Measurements from ENCODE around the gene SPTLC3. TPM values are rescaled to one million over a fixed set of nuclear protein-coding genes. Genes with fewer than 3 reads are reported as not detected.

Gene SPTLC3
- total and polyA plus RNA-seq, 2 of the 13 experiments (the other 11 are each of a cell fraction or from before 2014, with no cell fraction given), result 20.5 to 95.6 TPM

DNA sequence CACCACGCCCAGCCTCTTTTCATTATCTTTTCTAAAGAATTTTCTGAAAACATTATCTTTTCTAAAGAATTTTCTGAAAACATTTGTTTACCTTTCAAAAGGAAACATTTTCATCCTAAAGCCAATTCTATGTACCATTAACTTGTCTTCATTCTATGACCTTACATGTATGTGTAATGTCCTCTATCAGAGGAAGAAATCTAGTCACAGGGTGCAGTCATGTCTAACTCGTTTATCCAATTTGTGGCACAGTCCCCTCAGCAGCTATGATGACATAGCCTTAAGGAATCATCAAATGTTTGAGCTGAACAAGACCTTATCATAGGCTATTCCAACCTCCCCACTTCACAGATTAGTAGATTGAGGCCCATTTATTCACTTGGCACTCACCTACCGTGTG lies 21.5 kb upstream of the SPTLC3 start:
- POLR2A ChIA-PET, result interaction anchor here (1.2 kb wide), 1 partner anchor 10 kb away, joined by 3 read pairs; no protein-coding TSS in a partner anchor
- no TSS peak for BruUV-seq (replicated peaks)
- no peak for FAIRE-seq

More for the DNA sequence above, 21.5 kb upstream of the SPTLC3 start:
- intact Hi-C loops (cut with micrococcal nuclease; ENCODE audit: unreplicated experiment), result no loop called here
- Histone ChIP-seq H3K4me1 (ENCODE audit: insufficient read depth, low read length) (peaks cover 9% of the 10 kb centered on the region; the same call in 1 of the 2 replicates), H4K20me1 (ENCODE audit: insufficient read depth, low read length) (no peaks in the 10 kb centered on the region), H3K79me2 (ENCODE audit: insufficient read depth, low read length) (no peaks in the 10 kb centered on the region), H3K27me3 (ENCODE audit: control insufficient read depth in 1 of 2, insufficient read depth in 2 of 2, low read length in 2 of 2) (no peaks in the 10 kb centered on the region), H3K27ac (ENCODE audit: extremely low read length, insufficient read depth, low read length) (no peak overlapping the region), H2AFZ (ENCODE audit: low read length) (no peak overlapping the region), H3K9ac (ENCODE audit: insufficient read depth, low read depth, low read length) (no peak overlapping the region), H3K9me3 (ENCODE audit: low read length) (no peaks in the 10 kb centered on the region), H3K4me2 (ENCODE audit: low read depth, low read length) (no peak overlapping the region), H3K4me3 (replicated peaks in 1 of 3; ENCODE audit: insufficient read depth in 1 of 3, low read depth in 2 of 3, low read length in 3 of 3) (no peak overlapping the region), H3K36me3 (replicated peaks in 1 of 2; ENCODE audit: control insufficient read depth in 1 of 2, insufficient read depth in 2 of 2, low read length in 2 of 2) (no peaks in the 10 kb centered on the region)
- ATAC-seq, result no peak
- CTCF ChIA-PET (ENCODE audit: low intra/inter-chr PET ratio, low total read pairs), result no interaction called here
- in situ Hi-C loops (cut with HindIII; ENCODE audit: extremely low pct_ligation_motif_present, low pct_unique_long_range_greater_than_20kb), result no loop called here
- no peak for DNase-seq (ENCODE audit: low spot score)
- TF ChIP-seq NONO (IDR thresholded peaks at IDR 0.05) (no peak), NONO (CRISPR knock-in tag; conservative IDR thresholded peaks at IDR 0.05) (no peak), ZNF615 (CRISPR knock-in tag; IDR thresholded peaks at IDR 0.05; ENCODE audit: borderline replicate concordance) (no peak), ZMAT3 (CRISPR knock-in tag; conservative IDR thresholded peaks at IDR 0.05) (no peak), SIX4 (CRISPR knock-in tag; IDR thresholded peaks at IDR 0.05) (no peak), ZNF629 (CRISPR knock-in tag; conservative IDR thresholded peaks at IDR 0.05) (peak; percentile 72)
- TF ChIP-seq, protein P1, sequence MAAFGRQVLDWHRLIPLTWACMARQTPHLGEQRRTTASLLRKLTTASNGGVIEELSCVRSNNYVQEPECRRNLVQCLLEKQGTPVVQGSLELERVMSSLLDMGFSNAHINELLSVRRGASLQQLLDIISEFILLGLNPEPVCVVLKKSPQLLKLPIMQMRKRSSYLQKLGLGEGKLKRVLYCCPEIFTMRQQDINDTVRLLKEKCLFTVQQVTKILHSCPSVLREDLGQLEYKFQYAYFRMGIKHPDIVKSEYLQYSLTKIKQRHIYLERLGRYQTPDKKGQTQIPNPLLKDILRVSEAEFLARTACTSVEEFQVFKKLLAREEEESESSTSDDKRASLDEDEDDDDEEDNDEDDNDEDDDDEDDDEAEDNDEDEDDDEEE (CRISPR knock-in tag; IDR thresholded peaks at IDR 0.05), result no peak
- TF ChIP-seq, protein P2, sequence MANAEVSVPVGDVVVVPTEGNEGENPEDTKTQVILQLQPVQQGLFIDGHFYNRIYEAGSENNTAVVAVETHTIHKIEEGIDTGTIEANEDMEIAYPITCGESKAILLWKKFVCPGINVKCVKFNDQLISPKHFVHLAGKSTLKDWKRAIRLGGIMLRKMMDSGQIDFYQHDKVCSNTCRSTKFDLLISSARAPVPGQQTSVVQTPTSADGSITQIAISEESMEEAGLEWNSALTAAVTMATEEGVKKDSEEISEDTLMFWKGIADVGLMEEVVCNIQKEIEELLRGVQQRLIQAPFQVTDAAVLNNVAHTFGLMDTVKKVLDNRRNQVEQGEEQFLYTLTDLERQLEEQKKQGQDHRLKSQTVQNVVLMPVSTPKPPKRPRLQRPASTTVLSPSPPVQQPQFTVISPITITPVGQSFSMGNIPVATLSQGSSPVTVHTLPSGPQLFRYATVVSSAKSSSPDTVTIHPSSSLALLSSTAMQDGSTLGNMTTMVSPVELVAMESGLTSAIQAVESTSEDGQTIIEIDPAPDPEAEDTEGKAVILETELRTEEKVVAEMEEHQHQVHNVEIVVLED (CRISPR knock-in tag; IDR thresholded peaks at IDR 0.05; ENCODE audit: borderline replicate concordance), result no peak
- TF ChIP-seq, protein P3, sequence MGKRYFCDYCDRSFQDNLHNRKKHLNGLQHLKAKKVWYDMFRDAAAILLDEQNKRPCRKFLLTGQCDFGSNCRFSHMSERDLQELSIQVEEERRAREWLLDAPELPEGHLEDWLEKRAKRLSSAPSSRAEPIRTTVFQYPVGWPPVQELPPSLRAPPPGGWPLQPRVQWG (CRISPR knock-in tag; IDR thresholded peaks at IDR 0.05; ENCODE audit: borderline replicate concordance, low read depth), result no peak
- 94% methylated on average over 3 of the region's 3 CpGs for WGBS (ENCODE audit: low lambda C conversion rate)
